NCI-H1092 treated with DMSO at 0.1 percent for 48 hours (cell line): Measurements from ENCODE around the gene RTP5.
A peak's percentile ranks its signal among the peaks of the same experiment; 100 is the strongest.

ENCODE experiments used
- DNase-seq: peaks from one replicate; lab custom pipeline; 2025; lab: John Stamatoyannopoulos, UW

The RTP5 gene

DNA sequence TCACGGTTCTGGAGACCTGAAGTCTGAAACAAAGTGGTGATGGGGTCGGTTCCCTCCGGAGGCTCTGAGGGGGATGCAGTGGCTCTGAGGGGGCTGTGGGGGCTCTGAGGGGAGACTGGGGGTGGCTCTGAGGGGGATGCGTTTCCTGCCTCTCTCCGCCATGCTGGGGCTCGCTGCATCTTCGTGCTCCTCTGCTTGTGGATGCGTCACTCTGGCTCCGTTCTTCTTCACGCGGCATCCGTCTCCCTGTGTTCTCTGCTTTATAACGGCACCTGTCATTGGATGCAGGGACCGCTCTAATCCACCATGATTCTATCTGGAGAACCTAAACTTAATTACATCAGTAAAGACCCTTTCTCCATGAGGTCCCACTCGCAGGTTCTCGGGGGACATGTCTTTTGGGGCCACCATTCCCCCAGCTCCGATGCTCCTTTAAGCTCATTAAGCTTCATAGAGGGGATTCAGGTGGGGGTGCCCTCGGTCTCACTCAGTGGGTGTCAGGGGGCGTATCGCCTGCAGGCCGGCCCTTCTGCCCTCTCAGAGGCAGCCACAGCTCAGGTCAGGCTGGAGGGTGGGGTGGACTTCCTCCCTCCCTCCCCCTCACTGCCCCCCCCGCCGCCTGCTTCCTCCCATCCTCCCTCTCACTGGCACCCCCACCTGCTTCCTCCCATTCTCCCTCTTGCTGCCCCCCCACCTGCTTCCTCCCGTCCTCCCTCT is 18.4 kb downstream of the RTP5 start:
- DNase-seq, result no peak

DNA sequence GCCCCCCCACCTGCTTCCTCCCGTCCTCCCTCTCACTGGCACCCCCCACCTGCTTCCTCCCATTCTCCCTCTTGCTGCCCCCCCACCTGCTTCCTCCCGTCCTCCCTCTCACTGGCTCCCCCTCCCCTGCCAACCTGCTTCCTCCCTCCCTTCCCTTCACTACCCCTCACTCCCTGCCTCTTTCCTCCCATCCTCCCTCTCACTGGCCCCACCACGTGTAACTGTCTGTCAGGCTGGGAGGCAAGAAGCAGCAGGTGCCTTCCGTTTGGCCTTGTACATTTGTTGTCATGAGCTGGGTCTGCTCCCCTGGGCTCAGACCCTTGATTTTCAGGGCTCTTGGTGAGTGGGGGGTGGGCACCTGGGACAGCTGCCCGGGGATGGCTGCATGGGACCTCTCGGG is 19.1 kb downstream of the RTP5 start:
- DNase-seq, result no peak

DNA sequence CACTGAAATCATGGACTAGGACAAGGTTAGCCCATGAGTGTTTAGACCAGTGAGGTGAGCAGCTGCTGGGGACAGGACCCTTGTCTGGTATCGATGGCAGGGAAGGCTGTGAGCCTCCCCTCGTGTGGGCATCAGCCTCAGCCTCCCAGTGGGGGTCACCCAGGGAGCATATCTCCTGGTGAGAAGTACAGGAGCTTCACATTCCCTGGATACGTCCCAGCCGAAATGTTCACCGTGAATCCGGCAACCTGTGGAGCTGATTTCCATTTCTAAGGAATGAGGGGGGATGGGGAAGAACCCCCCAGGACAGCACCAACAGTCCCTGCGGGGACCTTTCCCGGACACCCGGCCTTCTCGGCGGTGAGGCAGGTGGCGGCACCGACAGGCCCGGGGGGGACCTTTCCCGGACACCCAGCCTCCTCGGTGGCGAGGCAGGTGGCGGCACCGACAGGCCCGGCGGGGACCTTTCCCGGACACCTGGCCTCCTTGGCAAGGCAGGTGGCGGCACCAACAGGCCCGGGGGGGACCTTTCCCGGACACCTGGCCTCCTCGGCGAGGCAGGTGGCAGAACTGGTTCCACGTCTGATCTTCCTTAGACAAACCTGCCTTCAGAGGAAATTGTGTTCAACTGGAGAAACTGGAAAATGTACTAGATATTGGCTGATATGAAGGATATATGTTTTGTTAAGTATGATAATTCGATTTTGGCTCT is 21.2 kb downstream of the RTP5 start:
- DNase-seq, result no peak

DNA sequence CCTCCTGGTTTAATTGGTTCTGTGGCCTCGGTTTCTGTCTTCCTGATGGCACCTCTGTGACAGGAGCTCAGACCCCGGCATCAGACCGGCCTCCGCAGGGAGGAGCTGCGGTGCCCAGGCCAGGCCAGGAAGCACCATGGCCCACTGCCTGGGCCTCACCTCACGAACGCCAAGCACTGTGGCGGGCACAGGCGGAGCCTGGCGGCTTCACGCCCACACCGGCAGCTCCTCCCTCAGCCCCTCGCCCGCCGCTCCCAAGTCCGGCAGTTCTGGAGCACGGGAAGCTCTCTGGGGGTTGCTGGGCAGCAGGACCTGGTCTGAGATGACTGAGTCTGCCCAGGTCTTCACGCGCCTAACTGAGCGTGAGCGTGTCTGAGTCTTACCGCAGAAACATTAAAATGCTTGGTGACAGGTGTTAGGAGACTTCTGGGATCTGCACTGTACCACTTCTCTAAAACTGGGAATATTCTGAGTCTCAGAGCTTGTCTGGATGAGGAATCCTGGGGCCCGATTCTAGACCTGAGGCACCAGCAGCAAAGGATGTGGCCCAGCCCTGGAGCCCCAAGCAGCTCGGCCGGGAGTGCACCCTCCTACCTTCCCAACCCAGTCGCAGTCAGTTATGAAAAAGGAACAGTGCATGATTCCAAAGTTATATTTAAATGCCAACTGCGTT is 21.9 kb downstream of the RTP5 start:
- no peak for DNase-seq

DNA sequence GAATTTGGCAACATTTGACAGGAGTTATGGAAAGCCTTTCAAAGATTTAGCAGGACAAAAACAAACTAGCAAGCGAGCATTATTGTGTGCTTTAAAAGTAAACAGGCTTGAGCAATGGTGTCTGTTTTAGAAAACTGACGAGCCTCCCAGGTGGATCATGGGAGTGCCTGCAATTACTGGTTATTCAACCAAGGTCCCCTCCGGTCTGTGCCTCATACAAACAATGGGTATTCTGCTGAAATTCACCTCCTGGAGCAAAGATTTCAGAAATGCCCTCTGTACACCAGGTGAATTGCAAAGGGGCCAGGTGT is 22.4 kb downstream of the RTP5 start:
- DNase-seq, result no peak

DNA sequence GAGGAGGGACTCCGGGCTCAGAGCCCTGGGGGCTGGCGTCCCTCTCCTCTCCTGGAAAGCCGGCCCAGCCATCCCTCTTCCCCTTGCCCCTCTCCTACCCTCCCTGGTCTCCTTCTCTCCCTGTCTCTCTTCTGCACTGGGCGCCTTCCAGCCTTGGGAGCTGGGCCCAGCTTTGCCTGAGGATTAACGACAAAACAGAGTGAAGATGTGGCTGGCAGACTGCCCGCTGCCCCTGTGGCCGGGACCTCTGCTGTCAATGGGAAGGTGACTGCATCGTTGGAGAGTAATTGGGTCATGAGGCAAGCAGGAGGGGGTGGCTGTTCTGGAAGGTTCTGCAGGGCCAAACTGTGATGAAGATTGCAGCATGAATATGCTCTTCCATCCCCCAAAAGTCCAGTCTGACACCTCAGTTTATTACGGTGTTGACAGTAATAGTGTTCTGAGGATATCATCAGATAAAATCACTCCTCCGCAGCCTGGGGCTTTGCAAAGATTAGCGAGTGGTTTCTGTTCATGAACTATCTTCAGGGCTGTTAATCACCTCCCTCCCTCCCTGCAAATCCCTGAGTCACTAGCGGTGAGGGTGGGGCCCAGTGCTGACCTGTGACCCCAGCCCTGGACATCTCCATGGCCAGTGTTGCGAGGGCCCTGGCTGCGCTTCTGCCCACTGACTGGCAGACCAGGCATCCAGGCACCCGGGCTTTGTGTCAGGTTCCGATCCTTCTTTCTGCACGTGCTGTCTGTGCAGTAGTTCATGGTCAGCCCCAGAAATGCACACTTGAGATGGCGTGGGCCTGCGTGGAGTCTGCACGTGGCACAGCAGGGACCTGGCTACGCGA is 23.0 kb downstream of the RTP5 start:
- DNase-seq, result peak; percentile 17

DNA sequence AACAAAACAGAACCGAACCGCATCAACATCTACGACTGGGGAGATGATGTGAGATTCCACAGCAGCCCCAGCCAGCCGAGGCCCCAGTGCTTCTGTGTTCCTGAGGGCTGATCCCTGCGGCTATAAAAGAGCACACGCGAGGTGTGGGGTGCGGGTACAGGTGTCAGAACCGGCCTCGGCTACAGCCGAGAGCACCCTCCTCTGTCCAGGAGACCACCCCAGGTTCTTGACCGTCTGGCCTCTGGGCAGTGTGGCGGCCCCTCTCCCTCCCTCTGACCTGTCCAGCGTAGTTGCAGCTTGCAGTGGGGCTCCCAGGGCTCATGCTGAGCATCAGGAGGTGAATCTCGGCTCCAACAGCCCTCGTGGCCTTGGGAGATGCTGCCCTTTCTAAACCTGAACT is 23.7 kb downstream of the RTP5 start:
- no peak for DNase-seq

DNA sequence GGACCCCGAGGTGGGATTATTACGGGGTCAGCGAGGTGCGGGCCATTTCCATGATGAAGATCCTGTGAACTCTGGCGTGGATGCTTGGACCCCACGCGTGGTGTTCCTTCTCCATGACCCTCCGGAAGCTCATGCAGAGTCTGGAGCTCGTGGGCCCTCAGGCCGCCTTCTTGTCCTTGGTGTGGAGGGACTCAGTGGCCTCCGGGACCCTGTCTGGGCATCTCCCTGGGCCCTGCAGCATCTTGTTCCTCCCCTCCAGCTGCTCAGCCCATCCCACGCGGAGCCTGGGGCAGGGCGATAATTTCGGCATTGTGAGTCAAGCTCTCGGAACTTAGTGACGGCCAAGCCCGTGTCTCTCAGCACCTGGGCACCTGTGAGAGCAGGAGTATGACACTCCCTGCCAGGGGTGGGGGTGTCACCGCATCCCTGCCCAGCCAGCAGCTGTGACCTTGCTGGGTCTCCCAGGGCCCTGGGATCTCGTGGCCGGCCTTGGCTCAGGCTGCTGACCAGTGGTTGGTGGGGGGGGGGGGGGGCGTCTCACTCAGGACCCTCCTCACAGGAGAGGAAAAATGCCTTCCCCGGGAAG is 24.6 kb downstream of the RTP5 start:
- DNase-seq, result no peak

DNA sequence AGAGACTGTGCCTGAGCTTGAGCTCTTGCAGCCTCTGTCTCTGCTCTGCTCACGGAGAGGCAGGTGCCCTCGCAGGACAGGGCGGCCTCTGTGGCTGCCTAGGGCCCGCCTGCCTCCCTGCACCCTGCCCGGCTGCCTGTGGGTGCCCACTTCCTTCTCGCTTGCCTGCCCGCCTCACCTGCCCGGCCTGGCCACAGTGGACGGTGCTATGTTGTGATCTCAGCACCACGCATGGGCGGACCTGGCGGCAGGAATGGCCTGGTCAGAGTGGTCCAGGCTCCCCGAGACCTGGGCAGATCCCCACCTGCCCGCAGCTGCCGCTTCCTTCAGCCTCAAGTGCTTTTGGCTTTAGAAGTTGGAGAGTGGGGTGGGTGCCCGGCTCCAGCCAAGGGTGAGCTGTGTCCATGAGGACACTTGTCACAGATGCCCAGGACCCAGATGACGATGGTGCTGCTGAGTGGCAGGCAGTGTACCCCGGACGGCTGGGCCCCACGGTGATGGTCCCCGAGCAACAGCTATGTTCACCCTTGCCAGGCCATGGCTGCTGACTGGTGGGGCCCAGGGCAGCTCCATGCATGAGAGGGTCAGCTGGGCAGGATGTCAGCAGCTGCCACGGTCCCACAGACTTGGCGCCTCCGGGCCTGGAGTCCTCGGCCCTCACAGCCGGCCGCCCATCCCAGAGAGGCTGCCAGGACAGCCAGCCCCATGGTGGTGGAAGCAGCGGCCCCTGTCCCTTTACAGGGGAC is 25.3 kb downstream of the RTP5 start:
- DNase-seq, result no peak

DNA sequence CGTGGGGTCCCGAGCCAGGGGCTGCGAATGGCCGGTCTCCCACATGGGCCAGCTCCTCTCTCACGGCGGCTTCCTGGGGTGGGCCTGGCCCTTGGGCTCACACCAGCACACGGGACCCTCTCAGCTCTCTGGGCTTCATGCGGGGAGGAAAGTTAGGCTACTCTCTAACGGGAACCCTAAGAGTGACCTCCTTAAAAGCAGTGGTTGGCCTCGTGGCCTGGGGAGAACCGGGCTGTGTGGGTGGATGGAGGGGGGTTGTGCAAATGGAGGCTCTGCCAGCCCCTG is 25.8 kb downstream of the RTP5 start:
- no peak for DNase-seq

DNA sequence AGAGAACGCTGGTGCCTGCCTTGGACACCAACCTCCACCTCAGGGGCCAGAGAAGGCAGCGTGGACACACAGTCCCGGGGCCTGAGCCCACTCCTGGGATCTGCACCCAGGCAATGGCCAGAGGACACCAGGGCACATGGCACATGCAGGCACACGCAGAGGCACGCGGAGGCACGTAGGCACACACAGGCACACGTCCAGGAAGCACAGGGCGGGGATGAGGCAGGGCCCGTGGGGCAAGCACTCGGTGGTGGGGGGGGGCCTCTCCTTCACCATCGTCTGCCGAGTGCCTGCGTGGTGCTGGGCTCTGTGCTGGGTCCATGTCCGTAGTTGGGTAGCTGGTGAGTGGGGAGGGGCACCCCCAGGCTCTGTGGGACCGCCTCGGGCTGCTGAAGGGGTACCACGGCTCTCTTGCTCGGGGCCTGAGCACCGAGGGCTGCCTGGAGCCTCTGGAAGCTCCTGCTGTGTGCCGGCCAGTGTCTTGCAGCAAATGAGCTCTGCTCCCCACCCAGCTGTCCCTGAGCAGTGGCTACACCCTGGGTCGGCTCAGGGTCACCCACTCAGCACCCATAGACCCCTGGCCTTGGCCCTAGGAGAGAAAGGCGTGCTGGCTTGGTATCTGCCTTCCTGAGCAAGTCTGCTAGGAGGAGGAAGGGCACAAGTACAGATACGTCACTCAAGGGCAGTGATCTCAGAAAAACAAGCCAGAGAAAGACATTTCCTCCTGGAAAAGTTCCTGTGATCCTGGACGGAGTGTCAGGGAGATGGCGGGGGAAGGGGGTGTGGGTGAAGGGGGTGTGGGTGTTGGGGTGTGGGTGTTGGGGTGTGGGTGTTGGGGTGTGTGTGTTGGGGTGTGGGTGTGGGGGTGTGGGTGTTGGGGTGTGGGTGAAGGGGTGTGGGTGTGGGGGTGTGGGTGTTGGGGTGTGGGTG is 26.4 kb downstream of the RTP5 start:
- DNase-seq, result no peak

DNA sequence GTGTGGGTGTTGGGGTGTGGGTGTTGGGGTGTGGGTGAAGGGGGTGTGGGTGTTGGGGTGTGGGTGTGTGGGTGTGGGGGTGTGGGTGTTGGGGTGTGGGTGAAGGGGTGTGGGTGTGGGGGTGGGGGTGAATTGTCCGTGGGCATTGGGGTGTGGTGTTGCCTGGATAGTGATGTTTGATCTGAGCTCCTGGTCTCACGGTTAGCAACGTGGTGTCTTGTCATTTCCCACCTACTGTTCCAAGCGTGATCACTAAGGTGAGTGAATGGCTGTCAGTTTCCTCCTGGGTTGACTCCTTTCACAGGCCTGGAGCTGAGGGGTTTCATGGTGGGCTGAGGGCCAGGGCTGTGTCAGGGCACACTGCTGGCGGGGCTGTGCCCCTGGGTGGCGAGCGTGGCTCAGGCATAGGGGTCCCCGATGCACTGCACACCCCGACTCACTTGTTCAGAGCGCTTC is 27.2 kb downstream of the RTP5 start:
- DNase-seq, result no peak

DNA sequence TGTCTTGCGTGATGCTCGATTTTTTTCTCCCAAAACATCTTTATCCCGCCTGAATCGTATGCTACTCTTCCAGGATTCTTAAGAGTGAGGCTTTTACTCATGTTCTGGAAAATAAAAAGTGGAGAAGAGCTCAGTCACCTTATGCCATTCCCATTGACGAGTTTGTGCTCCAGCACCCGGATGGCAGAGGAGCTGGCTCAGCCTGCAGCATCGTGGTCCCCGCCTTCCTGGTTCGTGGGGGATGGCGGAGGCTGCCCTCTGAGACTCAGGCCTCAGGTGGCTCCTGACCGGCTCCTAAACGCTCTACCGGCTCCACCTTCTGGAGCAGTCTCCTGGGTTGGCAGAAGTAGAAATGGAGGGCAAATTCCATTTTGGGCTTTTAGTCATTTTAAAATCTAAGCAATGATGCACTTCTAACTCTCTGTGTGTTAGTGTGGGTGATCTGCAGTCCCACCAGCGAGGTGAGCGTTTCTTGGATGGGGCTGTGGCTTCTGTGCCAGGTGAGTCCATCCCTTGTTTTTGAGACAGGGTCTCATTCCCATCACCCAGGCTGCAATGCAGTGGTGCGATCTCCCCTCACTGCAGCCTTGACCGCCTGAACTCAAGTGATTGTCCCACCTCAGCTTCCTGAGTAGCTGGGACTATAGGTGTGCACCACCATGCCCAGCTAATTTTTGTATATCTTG is 27.8 kb downstream of the RTP5 start:
- DNase-seq, result no peak

DNA sequence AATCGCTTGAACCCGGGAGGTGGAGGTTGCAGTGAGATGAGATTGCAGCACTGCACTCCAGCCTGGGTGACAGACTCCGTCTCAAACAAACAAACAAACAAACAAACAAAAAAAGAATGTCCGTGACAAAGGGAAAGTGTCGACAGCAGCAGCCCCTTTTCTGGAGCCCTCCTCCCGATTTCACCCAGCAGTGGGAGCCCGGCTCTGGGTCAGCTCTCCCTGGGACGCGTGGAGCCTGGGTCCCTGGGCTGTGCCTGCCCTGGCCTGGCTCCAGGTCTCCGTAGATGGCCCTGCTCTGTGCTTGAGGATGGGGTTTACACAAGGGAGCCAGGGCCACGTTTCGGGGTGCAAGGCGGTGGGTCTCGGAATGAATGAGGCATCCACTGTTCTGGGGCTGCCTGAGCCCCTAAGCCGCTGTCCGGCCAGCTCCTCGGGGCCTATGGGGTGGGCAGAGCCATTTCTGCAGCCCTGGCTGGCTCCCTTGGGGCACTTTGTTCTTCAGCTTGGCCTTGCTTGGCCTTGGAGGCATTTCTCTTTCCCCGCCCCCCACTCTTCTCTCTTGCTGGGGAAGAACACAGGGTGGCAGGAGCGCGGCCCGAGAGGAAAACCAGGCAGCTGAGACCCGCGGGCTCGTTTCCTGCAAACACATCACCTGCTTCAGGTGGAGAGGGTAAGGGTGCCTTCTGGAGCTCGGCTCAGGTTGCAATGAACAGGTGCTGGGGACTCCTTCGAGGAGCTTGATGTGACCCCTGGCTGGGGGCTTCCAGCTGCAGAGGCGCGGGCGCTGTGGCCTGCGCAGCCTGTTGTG is 29.1 kb downstream of the RTP5 start:
- no peak for DNase-seq

DNA sequence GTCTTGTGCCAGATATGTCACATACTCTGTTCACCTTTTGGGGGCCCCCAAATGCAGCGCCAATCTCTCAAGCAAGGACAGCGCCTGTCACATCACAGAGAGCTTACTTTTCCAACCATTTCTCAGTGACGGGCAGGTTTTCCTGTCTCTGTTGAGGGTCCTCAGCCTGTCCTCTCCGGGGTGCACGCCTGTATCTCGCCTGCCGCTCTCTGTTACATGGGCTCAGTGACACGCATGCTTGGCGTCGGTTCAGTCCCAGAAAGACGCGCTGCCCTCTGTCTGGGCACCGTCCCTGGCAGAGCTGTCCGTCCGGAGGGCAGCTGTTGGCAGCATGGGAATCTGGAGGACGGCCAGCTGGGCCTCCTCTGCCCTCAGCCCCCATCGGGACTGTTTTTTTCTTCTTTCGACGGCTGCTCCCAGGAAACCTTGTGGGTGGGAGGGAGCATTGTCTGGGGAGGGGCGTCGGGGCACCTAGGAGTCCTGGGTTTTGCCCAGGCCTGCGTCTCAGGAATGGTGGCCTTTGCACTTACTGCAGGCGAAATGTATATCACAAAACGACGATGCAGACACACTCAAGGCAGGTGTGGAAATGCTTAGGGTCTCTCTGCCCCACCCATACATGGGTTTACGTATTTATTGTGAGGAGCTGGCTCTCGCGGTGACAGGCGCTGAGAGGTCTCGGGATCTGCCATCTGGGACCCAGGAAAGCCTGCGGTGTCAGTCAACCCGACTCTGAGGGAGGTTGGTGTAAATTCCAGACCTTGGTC is 30.9 kb downstream of the RTP5 start:
- no peak for DNase-seq

DNA sequence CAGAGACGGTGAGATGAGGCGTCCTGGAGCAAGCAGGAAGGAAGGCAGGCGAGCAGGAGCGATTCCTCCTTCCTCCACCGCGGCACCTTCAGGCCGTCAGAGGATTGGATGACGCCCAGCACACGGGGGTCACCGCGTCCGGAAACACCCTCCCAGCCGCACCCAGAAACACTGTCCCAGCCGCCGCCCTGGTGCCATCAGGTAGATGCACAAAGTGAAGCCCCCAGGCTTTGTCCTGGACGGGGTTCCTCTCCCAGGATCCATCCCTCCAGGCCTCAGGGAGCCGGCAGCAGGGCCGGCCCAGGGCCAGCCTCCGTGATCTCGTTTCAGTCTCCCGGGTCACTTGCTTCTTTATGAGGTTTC is 31.5 kb downstream of the RTP5 start:
- DNase-seq, result no peak

DNA sequence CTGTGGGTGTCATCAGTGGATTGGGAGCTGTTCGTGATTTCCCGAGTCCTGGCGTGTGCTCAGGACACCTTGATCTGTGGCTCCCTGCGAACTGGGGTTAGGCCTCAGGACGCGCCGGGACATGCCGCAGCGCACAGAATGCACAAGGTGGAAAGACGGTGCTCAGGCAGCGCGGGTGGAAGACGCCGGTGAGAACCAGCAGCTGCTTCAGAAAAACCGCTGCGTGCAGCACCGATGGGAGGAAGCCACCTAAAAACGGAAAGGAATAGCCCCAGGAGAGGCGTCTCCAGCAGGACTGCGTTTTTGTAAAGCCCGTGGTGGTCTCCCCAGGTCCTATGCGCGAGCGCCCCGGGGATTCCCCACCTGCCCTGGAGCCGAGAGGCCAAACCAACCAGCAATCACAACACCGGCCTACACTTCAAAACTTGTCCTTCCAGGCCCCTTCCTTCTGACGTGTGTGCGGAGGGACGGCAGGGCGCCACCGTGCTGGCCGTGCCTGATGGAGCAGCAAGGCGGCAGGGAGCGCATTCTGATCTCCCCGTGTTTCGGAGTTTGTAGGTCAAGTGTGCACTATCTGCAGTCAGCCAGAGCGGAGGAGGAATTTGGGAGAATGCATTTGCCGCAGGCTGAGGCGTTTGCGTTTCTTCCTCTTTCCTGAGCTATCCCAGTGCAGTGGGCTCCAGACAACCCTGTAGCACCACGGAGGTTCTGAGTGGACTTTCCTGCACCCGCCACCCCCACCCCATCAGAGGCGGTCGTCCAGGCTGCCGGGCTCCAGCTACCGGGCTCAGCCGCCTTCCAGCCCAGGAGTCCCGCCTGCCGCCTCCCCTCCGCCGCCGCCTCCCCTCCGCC is 32.2 kb downstream of the RTP5 start:
- no peak for DNase-seq
